ENCODE data around the gene TMED10.
"Not testable (repeated sequence)": the region's sequence is repeated elsewhere in the genome, so short reads cannot be mapped to it uniquely, and the experiment has no call there.

Gene TMED10

GRCh38 chr14:75155169-75155568 lies 21.2 kb downstream of the TMED10 start:
- ATAC-seq (peak; percentile 57), DNase-seq (ENCODE audit: low spot score in 2 of 2) (no peak)
- Mint-ChIP-seq H3K4me1 (peaks cover 51% of the 10 kb centered on the region), H3K9me3 (no peaks in the 10 kb centered on the region), H3K4me3 (no peak overlapping the region), H3K27ac (peak overlapping the region; percentile 60), H3K36me3 (peaks cover 34% of the 10 kb centered on the region)

GRCh38 chr14:75153295-75153694 lies 23.1 kb downstream of the TMED10 start:
- Mint-ChIP-seq H3K4me3 (no peak overlapping the region), H3K9me3 (no peaks in the 10 kb centered on the region), H3K4me1 (peaks cover 36% of the 10 kb centered on the region), H3K36me3 (peaks cover 46% of the 10 kb centered on the region), H3K27ac (no peak overlapping the region)
- DNase-seq (ENCODE audit: low spot score in 2 of 2) = no peak
- ATAC-seq = no peak

GRCh38 chr14:75151851-75152250 lies 24.6 kb downstream of the TMED10 start:
- DNase-seq (ENCODE audit: low spot score in 2 of 2) (no peak), ATAC-seq (no peak)
- H3K4me3 Mint-ChIP-seq = no peak overlapping the region
- H3K9me3 Mint-ChIP-seq = no peaks in the 10 kb centered on the region
- peaks cover 28% of the 10 kb centered on the region for H3K4me1 Mint-ChIP-seq
- H3K27ac Mint-ChIP-seq = peak overlapping the region; percentile 55
- peaks cover 58% of the 10 kb centered on the region for H3K36me3 Mint-ChIP-seq

- not testable (repeated sequence) for ATAC-seq; H3K27ac Mint-ChIP-seq; DNase-seq (ENCODE audit: low spot score in 2 of 2); H3K9me3 Mint-ChIP-seq; H3K4me3 Mint-ChIP-seq
- Mint-ChIP-seq H3K4me1 (peaks cover 26% of the 10 kb centered on the region), H3K36me3 (peaks cover 70% of the 10 kb centered on the region)
Observed at GRCh38 chr14:75150637-75151036, 25.8 kb downstream of the TMED10 start.

GRCh38 chr14:75150150-75150549 lies 26.3 kb downstream of the TMED10 start:
- Mint-ChIP-seq H3K36me3 (peaks cover 73% of the 10 kb centered on the region), H3K9me3 (no peaks in the 10 kb centered on the region), H3K27ac (no peak overlapping the region), H3K4me1 (peaks cover 22% of the 10 kb centered on the region), H3K4me3 (no peak overlapping the region)
- DNase-seq (ENCODE audit: low spot score in 2 of 2) (no peak), ATAC-seq (no peak)

- no peak overlapping the region for H3K4me3 Mint-ChIP-seq
- no peak overlapping the region for H3K27ac Mint-ChIP-seq
- H3K4me1 Mint-ChIP-seq = peaks cover 24% of the 10 kb centered on the region
- H3K9me3 Mint-ChIP-seq = no peaks in the 10 kb centered on the region
- DNase-seq (ENCODE audit: low spot score in 2 of 2) (no peak), ATAC-seq (peak; percentile 54)
- peaks cover 91% of the 10 kb centered on the region for H3K36me3 Mint-ChIP-seq
Observed at GRCh38 chr14:75147423-75148071, 28.9 kb downstream of the TMED10 start.

- Mint-ChIP-seq H3K9me3 (no peaks in the 10 kb centered on the region), H3K27ac (peak overlapping the region; percentile 50), H3K4me3 (no peak overlapping the region), H3K4me1 (peaks cover 33% of the 10 kb centered on the region), H3K36me3 (peaks cover 68% of the 10 kb centered on the region)
- DNase-seq (ENCODE audit: low spot score in 2 of 2) (no peak), ATAC-seq (no peak)
Observed at GRCh38 chr14:75144944-75145343, 31.5 kb downstream of the TMED10 start.

GRCh38 chr14:75143761-75144527 lies 32.5 kb downstream of the TMED10 start:
- no peak overlapping the region for H3K4me3 Mint-ChIP-seq
- peaks cover 39% of the 10 kb centered on the region for H3K4me1 Mint-ChIP-seq
- peaks cover 63% of the 10 kb centered on the region for H3K36me3 Mint-ChIP-seq
- ATAC-seq (no peak), DNase-seq (ENCODE audit: low spot score in 2 of 2) (no peak)
- H3K9me3 Mint-ChIP-seq = no peaks in the 10 kb centered on the region
- peak overlapping the region; percentile 50 for H3K27ac Mint-ChIP-seq

- DNase-seq (ENCODE audit: low spot score in 2 of 2) (no peak), ATAC-seq (no peak)
- Mint-ChIP-seq H3K27ac (peak overlapping the region; percentile 3), H3K4me3 (no peak overlapping the region), H3K4me1 (peaks cover 39% of the 10 kb centered on the region), H3K9me3 (no peaks in the 10 kb centered on the region), H3K36me3 (peaks cover 59% of the 10 kb centered on the region)
Observed at GRCh38 chr14:75142494-75142893, 33.9 kb downstream of the TMED10 start.

GRCh38 chr14:75141967-75142366 lies 34.4 kb downstream of the TMED10 start:
- peaks cover 39% of the 10 kb centered on the region for H3K4me1 Mint-ChIP-seq
- no peak overlapping the region for H3K4me3 Mint-ChIP-seq
- DNase-seq (ENCODE audit: low spot score in 2 of 2) (no peak), ATAC-seq (peak; percentile 58)
- H3K27ac Mint-ChIP-seq = peak overlapping the region; percentile 3
- H3K36me3 Mint-ChIP-seq = peaks cover 58% of the 10 kb centered on the region
- H3K9me3 Mint-ChIP-seq = no peaks in the 10 kb centered on the region

- H3K4me3 Mint-ChIP-seq = peak overlapping the region; percentile 0
- DNase-seq (ENCODE audit: low spot score in 2 of 2) = no peak
- peaks cover 33% of the 10 kb centered on the region for H3K4me1 Mint-ChIP-seq
- H3K27ac Mint-ChIP-seq = peak overlapping the region; percentile 69
- ATAC-seq = peak; percentile 55
- H3K9me3 Mint-ChIP-seq = no peaks in the 10 kb centered on the region
- peaks cover 55% of the 10 kb centered on the region for H3K36me3 Mint-ChIP-seq
Observed at GRCh38 chr14:75141062-75141461, 35.4 kb downstream of the TMED10 start.

- peak overlapping the region; percentile 69 for H3K27ac Mint-ChIP-seq
- peak overlapping the region; percentile 0 for H3K4me3 Mint-ChIP-seq
- DNase-seq (ENCODE audit: low spot score in 2 of 2) = no peak
- H3K9me3 Mint-ChIP-seq = no peaks in the 10 kb centered on the region
- ATAC-seq = no peak
- peaks cover 54% of the 10 kb centered on the region for H3K36me3 Mint-ChIP-seq
- H3K4me1 Mint-ChIP-seq = peaks cover 31% of the 10 kb centered on the region
Observed at GRCh38 chr14:75140620-75141019, 35.8 kb downstream of the TMED10 start.

GRCh38 chr14:75139185-75139584 lies 37.2 kb downstream of the TMED10 start:
- no peak overlapping the region for H3K4me3 Mint-ChIP-seq
- H3K9me3 Mint-ChIP-seq = no peaks in the 10 kb centered on the region
- DNase-seq (ENCODE audit: low spot score in 2 of 2) = no peak
- peaks cover 58% of the 10 kb centered on the region for H3K36me3 Mint-ChIP-seq
- ATAC-seq = no peak
- peak overlapping the region; percentile 20 for H3K27ac Mint-ChIP-seq
- peaks cover 31% of the 10 kb centered on the region for H3K4me1 Mint-ChIP-seq

GRCh38 chr14:75138492-75138891 lies 37.9 kb downstream of the TMED10 start:
- Mint-ChIP-seq H3K4me1 (peaks cover 31% of the 10 kb centered on the region), H3K27ac (peak overlapping the region; percentile 33), H3K36me3 (peaks cover 58% of the 10 kb centered on the region), H3K9me3 (no peaks in the 10 kb centered on the region), H3K4me3 (no peak overlapping the region)
- DNase-seq (ENCODE audit: low spot score in 2 of 2) = no peak
- no peak for ATAC-seq

- DNase-seq (ENCODE audit: low spot score in 2 of 2) (no peak), ATAC-seq (no peak)
- Mint-ChIP-seq H3K27ac (no peak overlapping the region), H3K4me1 (peaks cover 7% of the 10 kb centered on the region), H3K4me3 (no peak overlapping the region), H3K9me3 (no peaks in the 10 kb centered on the region), H3K36me3 (peaks cover 76% of the 10 kb centered on the region)
Observed at GRCh38 chr14:75134644-75135043, 41.8 kb downstream of the TMED10 start.

- no peak overlapping the region for H3K27ac Mint-ChIP-seq
- DNase-seq (ENCODE audit: low spot score in 2 of 2) (no peak), ATAC-seq (no peak)
- no peaks in the 10 kb centered on the region for H3K4me1 Mint-ChIP-seq
- no peaks in the 10 kb centered on the region for H3K9me3 Mint-ChIP-seq
- no peak overlapping the region for H3K4me3 Mint-ChIP-seq
- H3K36me3 Mint-ChIP-seq = peaks cover 72% of the 10 kb centered on the region
Observed at GRCh38 chr14:75133597-75133996, 42.8 kb downstream of the TMED10 start.
